HG02798 (cell line): ENCODE results near the gene LMX1B.
"Not testable (repeated sequence)": the region's sequence is repeated elsewhere in the genome, so short reads cannot be mapped to it uniquely, and the experiment has no call there.

Source experiments
- ATAC-seq: cut with Tn5 transposase; IDR thresholded peaks from one replicate; pipeline ENCODE4 v1.9.1; 2021; ENCODE audit warnings: mild to moderate bottlenecking; ENCODE audit not compliant: unreplicated experiment, poor library complexity

Gene LMX1B

DNA sequence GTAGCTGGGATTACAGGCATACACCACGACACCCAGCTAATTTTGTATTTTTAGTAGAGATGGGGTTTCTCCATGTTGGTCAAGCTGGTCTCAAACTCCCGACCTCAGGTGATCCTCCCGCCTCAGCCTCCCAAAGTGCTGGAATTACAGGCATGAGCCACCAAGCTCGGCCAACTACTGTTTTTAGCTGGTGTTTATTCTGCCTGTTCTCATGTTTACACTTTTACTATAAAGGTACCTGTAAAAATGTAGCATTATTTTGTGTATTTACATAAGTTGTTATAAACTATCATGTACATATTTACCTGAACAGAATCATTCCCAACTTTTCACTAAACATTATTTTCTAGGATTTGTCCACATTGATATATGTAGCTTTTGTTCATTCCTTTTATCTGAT is 111.8 kb downstream of the LMX1B start:
- ATAC-seq, result not testable (repeated sequence)

DNA sequence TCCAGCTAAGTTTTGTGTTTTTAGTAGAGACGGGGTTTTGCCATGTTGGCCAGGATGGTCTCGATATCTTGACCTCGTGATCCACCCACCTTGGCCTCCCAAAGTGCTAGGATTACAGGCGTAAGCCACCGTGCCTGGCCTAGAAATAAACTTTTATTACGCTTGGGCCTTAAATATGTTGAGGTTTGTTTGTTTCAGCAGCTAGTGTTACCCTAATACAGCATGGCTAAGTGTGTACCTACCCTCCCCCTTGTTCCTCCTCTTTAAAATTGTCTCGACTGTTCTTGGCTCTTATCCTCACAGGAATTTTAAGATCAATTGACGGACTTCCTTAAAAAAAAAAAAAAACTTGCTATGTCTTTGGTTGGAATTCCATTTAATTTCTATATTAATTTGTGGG is 114.5 kb downstream of the LMX1B start:
- ATAC-seq, result not testable (repeated sequence)

DNA sequence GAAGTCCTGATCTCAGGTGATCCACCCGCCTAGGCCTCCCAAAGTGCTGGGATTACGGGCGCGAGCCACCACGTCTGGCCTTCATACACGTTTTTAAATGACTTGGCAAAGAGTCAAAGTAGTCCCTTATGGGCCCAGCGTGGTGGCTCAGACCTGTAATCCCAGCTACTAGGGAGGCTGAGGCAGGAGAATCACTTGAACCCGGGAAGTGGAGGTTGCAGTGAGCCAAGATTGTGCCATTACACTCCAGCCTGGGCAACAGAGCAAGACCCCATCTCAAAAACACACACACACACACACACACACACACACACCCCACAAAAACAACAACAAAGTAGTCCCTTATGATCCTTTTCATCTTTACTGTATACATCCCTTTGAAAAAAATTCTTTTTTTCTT is 116.9 kb downstream of the LMX1B start:
- not testable (repeated sequence) for ATAC-seq

DNA sequence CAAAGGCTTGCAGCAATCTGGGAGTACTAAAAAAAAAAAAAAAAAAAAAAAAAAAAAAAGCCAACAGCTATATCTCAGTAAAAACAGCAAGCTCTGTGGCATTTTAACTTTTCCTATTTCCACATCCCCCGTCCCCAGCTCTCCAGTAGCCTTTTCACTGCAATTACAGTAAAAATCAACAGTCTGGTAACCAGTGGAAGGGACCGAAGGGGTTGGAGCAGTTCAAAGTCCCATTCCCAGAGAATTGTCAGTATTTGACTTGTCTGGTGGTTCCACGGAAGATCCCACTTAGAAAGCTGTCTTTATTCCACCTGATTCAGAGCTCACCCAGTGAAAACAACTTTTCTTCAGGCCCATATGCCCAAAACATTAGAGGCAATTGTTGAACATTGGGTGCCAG is 119.3 kb downstream of the LMX1B start:
- ATAC-seq, result no peak

DNA sequence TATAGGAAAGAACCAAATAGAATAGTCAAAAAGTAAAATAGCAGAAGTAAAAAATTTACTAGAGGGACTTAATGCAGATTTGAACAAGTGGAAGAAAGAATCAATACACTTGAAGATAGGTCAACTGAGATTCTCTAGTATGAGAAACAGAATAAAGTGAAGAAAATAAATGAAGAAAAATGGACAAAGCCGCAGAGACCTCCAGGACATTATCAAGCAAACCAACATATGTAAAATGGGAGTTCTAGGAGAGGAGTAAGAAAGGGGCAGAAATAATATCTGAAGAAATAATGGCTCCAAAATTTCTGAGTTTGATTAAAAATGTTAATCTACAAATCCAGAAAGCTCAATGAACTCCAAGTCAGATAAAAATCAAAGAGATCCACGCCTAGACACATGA is 121.1 kb downstream of the LMX1B start:
- no peak for ATAC-seq

DNA sequence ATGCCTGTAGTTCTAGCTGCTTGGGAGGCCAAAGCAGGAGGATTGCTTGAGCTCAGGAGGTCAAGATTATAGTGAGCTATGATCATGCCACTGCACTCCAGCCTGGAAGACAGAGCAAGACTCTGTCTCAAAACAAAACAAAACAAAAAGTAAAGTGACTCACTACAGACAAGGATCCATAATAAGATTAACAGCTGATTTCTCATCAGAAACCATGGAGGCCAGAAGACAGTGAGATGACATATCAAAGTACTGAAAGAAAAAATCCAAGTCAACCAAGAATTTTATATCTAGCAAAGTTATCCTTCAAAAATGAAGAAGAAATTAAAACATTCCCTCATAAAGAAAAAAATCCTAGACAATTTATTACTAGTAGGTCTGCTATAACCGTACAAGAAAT is 121.8 kb downstream of the LMX1B start:
- ATAC-seq, result no peak

DNA sequence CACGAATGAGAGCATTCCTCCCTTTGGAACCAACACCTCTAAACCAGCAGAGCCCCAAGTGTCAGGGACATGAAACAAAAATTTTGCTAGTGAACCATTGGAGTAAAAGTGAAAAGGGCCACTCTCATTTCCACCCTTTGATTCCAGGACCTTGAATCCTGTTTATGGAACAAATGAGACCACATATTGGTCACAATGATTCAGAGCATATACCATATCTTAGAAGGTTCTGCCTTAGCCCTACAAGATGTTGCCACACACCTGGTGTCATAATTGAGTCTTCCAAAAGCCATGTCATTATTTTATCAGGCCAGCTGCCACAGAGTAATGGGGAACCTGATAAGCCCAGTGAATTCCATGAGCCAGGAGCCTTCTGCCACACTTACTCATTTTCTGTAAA is 124.8 kb downstream of the LMX1B start:
- no peak for ATAC-seq

DNA sequence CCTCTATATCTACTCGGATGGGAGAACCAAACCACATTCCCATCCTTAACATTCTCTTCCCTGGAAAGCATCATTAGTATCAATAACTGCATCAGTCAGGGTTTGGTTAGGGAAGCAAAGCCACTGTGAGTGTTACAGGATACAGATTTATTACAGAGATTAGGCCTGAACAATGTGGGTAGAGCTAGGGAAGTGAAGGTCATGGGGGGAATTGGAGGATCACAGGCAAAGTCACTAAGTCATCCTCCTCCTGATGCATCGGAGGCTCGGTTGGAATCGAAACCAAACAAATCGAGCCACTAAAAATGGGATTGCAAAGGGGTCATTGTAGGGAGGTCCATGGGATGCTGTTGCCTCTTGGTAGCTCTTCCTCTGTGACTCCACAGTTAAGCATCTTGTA is 129.3 kb downstream of the LMX1B start:
- ATAC-seq, result no peak

DNA sequence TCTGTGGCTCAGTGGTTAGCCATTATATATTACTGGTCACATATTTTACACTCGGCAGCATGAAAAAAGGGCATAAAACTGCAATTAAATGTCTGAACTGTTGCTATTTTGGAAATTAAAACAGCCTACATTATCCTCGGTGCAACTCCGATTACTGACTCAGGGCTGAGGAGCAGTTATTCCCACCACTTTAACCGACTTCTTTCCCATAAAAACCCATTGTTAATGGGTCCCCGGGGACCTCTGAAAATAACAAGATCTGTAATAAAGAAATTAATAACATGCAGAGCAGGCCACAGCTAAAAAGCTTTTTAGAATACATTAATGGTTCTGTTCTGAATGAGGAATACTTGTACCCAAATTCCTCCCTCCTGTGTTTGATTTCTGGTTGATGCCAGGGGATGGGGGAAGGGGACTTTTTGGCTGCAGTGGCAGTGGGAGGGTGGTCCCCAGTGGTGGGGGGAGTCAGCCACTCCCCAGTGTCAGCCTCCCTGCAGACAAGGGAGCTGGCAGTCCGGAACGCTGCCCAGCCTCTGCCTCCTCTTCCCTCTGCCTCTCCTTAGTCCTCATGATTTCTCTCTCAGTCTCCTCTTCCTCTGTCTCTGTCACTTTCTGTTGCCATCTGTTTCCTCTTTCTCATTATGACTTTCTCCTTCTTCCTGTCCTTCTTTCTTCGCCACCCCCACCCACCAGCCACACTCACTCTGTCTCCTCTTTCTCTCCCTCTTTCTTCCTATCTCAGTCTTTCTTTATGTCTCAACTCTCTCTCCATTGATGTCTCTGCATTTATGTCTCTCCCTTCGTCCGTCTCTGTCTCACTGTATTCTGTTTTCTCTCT is 132.1 kb downstream of the LMX1B start:
- ATAC-seq, result no peak
